Measurements from ENCODE around the gene HNRNPLL. TPM values are rescaled to one million over a fixed set of nuclear protein-coding genes. Genes with fewer than 3 reads are reported as not detected.

The HNRNPLL gene
- total and polyA plus RNA-seq, 4 donors = 7.7 to 18.3 (median 13.1) TPM

DNA sequence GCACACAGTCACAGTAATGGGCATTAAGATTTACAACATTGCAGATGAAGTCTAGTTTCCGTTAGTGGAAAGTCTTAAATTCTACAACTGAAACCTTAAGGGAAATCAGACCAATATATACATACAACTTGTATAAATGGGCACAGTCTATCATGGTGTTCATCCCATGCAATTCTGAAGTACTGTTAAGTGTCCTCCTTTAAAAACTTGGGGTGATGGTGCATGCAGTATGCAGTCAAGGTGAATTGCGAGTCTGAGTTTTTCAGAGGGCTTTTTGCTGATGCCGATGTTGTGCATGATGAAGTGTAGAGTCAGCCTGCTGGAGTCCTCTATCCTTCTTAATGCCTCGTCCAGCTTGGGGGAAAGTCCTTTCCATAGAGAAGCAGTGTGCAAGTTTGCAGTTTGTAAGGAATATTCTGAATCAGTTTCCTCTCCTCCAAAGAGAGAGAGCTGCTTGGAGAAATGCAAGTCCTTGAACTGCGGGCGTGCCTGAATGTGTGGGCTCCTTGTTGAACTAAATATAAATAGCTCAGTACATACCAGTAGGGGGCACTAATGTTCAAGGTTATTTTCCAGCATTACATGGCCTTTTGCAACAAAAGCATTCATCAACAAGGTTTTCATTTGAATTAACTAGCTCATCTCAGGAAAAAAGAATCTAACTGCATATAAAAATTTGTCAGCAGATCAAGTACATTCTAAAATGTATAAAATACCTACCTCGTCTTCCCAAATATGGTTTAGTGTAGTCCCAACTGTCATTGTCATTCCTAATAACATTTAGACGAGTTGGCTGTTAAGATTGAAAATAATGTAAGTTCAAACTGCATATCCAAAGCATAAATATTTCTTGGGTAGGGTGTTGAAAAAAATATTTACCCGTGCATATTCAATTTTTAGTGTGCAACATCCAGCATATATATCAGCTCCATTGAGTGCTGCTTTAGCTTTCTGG, 21.3 kb downstream of the HNRNPLL start:
- no peak for DNase-seq (ENCODE audit: low spot score)
- Histone ChIP-seq H3K27me3 (ENCODE audit: control insufficient read depth in 4 of 4, insufficient read depth in 4 of 4, low read length in 3 of 4) (no peaks in the 10 kb centered on the region), H3K9ac (ENCODE audit: low read depth in 1 of 2, low read length in 2 of 2) (no peak overlapping the region), H3K27ac (ENCODE audit: low read depth in 1 of 2, low read length in 2 of 2) (no peak overlapping the region), H3K4me1 (ENCODE audit: control insufficient read depth in 4 of 4, insufficient read depth in 4 of 4, low read length in 3 of 4) (peaks cover 0 to 2% (median 0%) of the 10 kb centered on the region in 4 donors), H3K9me3 (ENCODE audit: control insufficient read depth in 4 of 4, low read length in 3 of 4) (no peaks in the 10 kb centered on the region), H3K36me3 (ENCODE audit: control insufficient read depth in 4 of 4, insufficient read depth in 3 of 4, low read depth in 1 of 4, low read length in 3 of 4) (peaks cover 0 to 11% (median 1%) of the 10 kb centered on the region in 4 donors), H3K4me3 (ENCODE audit: low read depth in 1 of 3, low read length in 3 of 3) (no peak overlapping the region)
- 59% methylated on average over 9 of the region's 9 CpGs for WGBS
- TF ChIP-seq GABPA (IDR thresholded peaks at IDR 0.05 in 1 of 2, conservative IDR thresholded peaks at IDR 0.05 in 1 of 2) = no peak
- no peak for TF ChIP-seq JUND (IDR thresholded peaks at IDR 0.05)
- no peak for TF ChIP-seq YY1 (IDR thresholded peaks at IDR 0.05)
- TF ChIP-seq, protein P1, sequence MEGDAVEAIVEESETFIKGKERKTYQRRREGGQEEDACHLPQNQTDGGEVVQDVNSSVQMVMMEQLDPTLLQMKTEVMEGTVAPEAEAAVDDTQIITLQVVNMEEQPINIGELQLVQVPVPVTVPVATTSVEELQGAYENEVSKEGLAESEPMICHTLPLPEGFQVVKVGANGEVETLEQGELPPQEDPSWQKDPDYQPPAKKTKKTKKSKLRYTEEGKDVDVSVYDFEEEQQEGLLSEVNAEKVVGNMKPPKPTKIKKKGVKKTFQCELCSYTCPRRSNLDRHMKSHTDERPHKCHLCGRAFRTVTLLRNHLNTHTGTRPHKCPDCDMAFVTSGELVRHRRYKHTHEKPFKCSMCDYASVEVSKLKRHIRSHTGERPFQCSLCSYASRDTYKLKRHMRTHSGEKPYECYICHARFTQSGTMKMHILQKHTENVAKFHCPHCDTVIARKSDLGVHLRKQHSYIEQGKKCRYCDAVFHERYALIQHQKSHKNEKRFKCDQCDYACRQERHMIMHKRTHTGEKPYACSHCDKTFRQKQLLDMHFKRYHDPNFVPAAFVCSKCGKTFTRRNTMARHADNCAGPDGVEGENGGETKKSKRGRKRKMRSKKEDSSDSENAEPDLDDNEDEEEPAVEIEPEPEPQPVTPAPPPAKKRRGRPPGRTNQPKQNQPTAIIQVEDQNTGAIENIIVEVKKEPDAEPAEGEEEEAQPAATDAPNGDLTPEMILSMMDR (IDR thresholded peaks at IDR 0.05; ENCODE audit: low read depth, low read length, missing input control) = peak; percentile 68
- TF ChIP-seq, protein P2, sequence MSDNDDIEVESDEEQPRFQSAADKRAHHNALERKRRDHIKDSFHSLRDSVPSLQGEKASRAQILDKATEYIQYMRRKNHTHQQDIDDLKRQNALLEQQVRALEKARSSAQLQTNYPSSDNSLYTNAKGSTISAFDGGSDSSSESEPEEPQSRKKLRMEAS (IDR thresholded peaks at IDR 0.05) = no peak
- TF ChIP-seq, protein P3, sequence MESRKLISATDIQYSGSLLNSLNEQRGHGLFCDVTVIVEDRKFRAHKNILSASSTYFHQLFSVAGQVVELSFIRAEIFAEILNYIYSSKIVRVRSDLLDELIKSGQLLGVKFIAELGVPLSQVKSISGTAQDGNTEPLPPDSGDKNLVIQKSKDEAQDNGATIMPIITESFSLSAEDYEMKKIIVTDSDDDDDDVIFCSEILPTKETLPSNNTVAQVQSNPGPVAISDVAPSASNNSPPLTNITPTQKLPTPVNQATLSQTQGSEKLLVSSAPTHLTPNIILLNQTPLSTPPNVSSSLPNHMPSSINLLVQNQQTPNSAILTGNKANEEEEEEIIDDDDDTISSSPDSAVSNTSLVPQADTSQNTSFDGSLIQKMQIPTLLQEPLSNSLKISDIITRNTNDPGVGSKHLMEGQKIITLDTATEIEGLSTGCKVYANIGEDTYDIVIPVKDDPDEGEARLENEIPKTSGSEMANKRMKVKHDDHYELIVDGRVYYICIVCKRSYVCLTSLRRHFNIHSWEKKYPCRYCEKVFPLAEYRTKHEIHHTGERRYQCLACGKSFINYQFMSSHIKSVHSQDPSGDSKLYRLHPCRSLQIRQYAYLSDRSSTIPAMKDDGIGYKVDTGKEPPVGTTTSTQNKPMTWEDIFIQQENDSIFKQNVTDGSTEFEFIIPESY (IDR thresholded peaks at IDR 0.05) = no peak
- TF ChIP-seq TAF1 (conservative IDR thresholded peaks at IDR 0.05) = no peak
- peak; percentile 91 to 95 for TF ChIP-seq RAD21 (IDR thresholded peaks at IDR 0.05)

DNA sequence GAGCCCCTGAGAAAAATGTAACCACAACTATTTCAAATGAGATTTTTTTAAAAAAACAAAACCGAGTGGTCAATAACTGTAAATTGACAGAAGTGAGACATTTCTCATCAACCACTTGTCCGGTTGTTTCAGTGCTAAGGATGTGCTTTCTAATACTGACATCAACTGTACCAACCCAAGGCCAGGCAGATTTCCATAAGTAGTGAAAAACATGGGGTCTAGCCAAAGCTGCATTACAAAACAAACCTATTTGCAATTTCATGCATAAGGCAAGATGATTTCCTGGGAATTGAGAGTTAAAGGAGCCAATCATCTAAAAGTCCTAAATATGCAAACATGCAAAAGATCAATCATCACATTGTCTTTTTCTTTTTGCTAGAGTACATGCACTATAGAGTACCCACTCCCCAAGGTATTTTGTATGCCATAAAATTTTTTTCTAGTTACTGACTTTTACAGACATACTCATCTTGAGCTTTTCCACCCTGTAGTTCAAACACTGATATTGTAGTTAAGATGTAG, 22.6 kb downstream of the HNRNPLL start:
- WGBS = 86% methylated on average over 2 of the region's 2 CpGs

More for the DNA sequence above, 22.6 kb downstream of the HNRNPLL start:
- Histone ChIP-seq H3K4me3 (ENCODE audit: low read depth in 1 of 3, low read length in 3 of 3) (no peak overlapping the region), H3K36me3 (ENCODE audit: control insufficient read depth in 4 of 4, insufficient read depth in 3 of 4, low read depth in 1 of 4, low read length in 3 of 4) (peaks cover 0 to 11% (median 1%) of the 10 kb centered on the region in 4 donors), H3K9ac (ENCODE audit: low read depth in 1 of 2, low read length in 2 of 2) (no peak overlapping the region), H3K4me1 (ENCODE audit: control insufficient read depth in 4 of 4, insufficient read depth in 4 of 4, low read length in 3 of 4) (peaks cover 0 to 2% (median 0%) of the 10 kb centered on the region in 4 donors), H3K9me3 (ENCODE audit: control insufficient read depth in 4 of 4, low read length in 3 of 4) (no peaks in the 10 kb centered on the region), H3K27ac (ENCODE audit: low read depth in 1 of 2, low read length in 2 of 2) (no peak overlapping the region), H3K27me3 (ENCODE audit: control insufficient read depth in 4 of 4, insufficient read depth in 4 of 4, low read length in 3 of 4) (no peaks in the 10 kb centered on the region)
- DNase-seq (ENCODE audit: low spot score) = no peak
- TF ChIP-seq, protein P3 (IDR thresholded peaks at IDR 0.05) = no peak
- no peak for TF ChIP-seq TAF1 (conservative IDR thresholded peaks at IDR 0.05)
- TF ChIP-seq, protein P4, sequence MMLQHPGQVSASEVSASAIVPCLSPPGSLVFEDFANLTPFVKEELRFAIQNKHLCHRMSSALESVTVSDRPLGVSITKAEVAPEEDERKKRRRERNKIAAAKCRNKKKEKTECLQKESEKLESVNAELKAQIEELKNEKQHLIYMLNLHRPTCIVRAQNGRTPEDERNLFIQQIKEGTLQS (IDR thresholded peaks at IDR 0.05) = no peak
- TF ChIP-seq JUND (IDR thresholded peaks at IDR 0.05) = no peak
- no peak for TF ChIP-seq HNF4G (IDR thresholded peaks at IDR 0.05)
- TF ChIP-seq, protein P5, sequence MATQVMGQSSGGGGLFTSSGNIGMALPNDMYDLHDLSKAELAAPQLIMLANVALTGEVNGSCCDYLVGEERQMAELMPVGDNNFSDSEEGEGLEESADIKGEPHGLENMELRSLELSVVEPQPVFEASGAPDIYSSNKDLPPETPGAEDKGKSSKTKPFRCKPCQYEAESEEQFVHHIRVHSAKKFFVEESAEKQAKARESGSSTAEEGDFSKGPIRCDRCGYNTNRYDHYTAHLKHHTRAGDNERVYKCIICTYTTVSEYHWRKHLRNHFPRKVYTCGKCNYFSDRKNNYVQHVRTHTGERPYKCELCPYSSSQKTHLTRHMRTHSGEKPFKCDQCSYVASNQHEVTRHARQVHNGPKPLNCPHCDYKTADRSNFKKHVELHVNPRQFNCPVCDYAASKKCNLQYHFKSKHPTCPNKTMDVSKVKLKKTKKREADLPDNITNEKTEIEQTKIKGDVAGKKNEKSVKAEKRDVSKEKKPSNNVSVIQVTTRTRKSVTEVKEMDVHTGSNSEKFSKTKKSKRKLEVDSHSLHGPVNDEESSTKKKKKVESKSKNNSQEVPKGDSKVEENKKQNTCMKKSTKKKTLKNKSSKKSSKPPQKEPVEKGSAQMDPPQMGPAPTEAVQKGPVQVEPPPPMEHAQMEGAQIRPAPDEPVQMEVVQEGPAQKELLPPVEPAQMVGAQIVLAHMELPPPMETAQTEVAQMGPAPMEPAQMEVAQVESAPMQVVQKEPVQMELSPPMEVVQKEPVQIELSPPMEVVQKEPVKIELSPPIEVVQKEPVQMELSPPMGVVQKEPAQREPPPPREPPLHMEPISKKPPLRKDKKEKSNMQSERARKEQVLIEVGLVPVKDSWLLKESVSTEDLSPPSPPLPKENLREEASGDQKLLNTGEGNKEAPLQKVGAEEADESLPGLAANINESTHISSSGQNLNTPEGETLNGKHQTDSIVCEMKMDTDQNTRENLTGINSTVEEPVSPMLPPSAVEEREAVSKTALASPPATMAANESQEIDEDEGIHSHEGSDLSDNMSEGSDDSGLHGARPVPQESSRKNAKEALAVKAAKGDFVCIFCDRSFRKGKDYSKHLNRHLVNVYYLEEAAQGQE (IDR thresholded peaks at IDR 0.05) = no peak
- TF ChIP-seq RXRA (IDR thresholded peaks at IDR 0.05) = no peak
- no peak for TF ChIP-seq FOXA2 (IDR thresholded peaks at IDR 0.05)
- no peak for TF ChIP-seq GABPA (IDR thresholded peaks at IDR 0.05 in 1 of 2, conservative IDR thresholded peaks at IDR 0.05 in 1 of 2)

Data from liver (tissue), 9 donors.